ENCODE measurements around the gene SRC.

Gene SRC

GRCh38 chr20:37315021-37315451, 30.9 kb upstream of the SRC start:
- DNase-seq, result no peak

DNA sequence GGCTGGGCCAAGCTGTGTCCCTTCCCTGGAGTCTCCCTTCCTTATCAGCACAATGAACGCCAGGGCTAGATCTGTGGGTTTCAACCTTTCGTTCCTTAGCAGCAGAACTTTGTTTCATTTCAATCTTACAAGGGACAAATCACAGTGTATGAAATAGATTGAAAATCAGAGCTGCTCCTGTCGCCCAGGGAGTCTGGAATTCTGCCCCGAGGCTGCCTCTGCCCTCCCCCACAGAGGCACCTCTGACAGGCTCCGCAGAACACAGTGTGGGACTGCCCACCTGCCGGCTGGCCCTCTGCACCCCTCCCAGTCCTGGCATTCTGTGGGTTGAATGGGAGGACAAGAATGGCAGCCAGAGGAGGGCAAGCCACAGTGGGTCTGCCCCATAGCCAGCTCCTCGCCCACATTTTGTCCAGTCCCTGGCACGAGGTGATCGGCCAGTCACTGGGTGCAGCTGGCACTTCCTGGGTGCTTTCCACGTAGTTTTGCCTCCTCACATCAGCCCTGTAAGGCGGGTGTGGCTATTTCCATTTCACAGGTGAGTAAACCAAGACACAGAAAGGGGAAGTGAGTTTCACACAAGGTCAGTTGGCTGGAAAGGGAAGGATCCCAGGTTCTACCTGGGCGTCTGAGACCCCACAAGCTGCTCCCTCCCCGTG, 30.4 kb upstream of the SRC start:
- DNase-seq, result no peak

GRCh38 chr20:37316116-37316774, 29.7 kb upstream of the SRC start:
- DNase-seq, result peak in 1 of 56 donors; percentile 8

- DNase-seq, result no peak
These were observed 29.2 kb upstream of the SRC start for GRCh38 chr20:37316775-37317170.

DNA sequence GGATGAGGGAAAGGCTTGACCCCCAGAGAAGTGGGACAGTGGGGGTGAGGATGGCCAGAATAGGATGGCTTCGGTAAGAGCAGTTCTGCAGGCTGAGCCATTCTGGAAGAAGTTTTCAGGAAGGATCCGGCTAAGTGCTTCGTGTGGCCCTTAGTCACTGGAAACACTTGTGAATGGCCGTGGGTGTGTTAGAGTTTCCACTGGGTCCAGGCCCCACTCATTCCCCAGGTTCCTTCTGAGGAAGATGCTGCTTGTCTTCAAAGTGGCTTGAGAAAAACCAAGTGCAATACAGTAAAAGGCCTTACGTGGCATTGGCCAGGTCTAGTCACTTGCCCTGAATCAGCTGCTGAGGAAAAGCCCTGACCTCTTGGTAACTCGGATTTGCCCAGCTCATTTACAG, 28.6 kb upstream of the SRC start:
- DNase-seq, result no peak

DNA sequence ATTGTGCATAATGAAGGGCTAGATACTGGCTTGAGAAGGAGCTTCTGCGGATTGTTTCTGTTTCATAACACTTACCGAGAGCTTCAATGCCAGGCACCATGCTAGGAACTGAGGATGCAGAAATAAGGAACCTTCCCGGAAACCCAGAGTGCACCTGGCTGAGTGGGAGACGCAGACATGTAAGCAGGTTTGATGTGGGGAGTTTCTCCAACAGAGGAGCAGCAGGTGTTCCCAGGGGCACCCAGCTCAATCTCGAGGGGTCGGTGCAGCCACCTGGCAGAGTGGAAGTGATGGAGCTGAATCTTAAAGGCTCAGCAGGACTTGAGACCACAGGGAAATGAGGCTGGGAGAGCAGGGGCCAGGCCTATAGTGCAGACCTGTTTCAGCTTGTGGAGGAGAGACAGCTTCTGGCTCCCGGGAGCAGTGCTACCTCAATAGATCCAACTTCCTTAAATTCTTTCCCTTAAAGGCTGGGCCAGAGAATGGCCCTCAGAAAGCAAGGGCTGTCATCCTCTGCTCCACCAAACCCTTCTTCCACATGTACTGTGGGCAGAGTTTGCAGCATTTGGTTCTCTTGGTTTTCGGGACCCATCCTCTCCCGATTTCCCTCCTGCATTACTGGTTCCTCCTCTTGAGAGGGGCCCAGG, 27.8 kb upstream of the SRC start:
- no peak for DNase-seq

- no peak for DNase-seq
These were observed 26.7 kb upstream of the SRC start for GRCh38 chr20:37319151-37319671.

DNA sequence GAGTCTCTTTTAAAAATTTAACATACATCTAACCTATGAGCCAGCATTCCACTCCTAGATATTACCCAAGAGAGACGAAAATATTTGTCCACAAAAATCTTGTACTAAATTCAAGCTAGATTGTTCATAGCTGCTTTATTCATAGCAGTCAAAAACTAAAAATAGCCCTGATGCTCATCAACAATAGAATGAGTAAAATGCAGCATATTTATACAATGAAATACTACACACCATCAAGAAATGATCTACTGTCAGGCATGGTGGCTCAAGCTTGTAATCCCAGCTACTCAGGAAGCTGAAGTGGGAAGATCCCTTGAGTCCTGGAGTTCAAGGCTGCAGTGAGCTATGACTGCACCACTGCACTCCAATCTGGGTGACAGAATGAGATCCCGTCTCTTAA, 22.0 kb upstream of the SRC start:
- DNase-seq, result no peak

- DNase-seq, result no peak
These were observed 20.7 kb upstream of the SRC start for GRCh38 chr20:37325206-37325605.

- no peak for DNase-seq
These were observed 19.3 kb upstream of the SRC start for GRCh38 chr20:37326666-37327065.

DNA sequence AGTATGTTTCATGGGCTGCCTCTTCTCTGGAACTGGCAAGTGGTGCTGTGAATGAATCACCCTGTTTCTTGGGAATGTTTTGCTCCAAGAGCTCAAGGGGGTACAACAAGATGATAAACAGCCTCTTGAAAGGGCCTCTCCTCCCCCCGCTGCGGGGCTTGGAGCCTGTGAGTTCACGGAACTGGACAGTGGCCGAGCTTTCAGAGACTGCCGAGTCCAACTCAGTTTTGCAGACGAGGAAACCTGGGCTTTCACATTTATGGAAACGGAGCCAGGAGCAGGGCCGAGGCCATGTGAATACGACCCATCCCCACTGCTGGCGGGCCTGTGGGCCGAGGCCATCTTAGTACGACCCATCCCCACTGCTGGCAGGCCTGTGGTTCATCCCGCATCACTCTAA, 18.2 kb upstream of the SRC start:
- DNase-seq, result no peak

GRCh38 chr20:37328149-37328945, 17.6 kb upstream of the SRC start:
- no peak for DNase-seq

DNA sequence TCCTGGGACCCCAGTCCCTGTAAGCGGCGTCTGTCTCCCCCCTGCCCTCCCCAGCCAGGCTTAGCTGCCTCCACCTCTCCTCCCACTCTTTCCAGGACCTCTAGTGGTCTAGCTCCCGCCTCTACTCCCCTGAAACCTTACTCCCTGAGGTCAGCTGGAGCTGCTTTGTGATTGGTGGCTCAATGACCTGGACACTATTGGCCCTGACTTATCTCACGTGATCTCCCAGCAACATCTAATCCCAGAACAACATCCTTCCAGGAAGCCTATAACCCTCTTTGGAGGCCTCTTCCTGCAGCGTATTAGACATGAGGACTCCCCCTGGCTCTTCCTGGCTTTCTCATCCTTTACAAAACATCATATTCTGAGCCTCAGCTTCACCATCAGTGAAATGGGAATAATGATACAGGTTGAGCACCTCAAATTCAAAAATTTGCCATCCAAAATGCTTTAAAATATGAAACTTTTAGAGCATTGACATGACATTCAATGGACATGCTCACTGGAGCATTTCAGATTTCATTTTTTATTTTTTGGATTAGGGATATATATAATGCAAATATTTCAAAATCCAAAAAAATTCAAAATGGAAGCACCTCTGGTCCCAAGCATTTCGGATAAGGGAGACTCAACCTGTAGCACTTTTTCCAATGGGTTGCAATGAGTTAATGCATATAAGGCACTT, 16.3 kb upstream of the SRC start:
- DNase-seq, result no peak

DNA sequence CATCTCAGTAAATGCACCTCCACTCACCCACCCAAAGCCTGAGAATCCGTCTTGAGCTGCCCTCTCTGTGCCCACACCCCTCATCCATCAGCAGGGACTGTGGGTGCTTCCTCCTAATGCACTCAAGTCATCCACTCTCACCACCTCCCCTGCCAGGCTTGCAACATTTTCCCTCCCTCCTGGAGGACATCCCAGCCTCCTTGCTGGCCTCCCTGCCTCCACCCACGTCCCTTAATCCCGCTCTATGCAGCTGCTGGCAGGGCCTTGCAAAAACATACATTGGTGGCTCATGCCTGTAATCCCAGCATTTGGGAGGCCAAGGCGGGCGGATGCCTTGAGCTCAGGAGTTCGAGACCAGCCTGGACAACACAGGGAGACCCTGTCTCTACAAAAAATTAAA, 15.6 kb upstream of the SRC start:
- no peak for DNase-seq

DNA sequence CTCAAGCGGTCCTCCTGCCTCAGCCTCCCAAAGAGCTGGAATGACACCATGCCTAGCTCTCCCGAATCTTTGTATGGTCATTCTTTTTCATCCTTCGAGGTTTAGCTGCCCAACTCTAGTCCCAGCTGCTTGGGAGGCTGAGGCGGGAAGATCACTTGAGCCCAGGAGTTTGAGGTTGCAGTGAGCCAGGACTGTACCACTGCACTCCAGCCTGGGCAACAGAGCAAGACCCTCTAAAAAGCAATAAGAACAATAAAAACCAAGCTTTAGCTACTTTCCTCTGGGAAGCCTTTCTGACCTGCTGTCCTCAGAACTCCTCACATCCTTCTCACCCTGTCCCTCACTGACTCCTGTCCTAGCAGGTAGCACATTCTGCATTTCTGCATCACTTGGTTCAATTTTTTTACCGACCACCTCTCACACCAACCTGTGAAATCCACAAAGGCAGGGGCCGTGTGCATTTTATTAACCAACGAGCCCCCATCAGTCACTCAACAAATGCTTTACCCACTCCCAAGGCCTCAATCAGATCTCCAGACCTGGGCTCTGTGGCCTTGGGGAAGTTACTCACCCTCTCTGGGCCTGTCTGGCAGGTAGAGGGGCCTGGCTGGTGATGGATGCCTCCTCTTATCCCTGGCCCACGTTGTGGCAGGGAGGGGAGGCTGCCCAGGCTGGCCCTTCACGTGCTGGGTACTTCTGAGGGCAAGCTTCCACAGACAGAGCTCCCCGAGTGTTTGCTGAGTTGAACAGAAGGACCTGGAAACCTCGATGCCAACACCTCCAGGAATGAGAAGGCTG, 14.7 kb upstream of the SRC start:
- no peak for DNase-seq

DNA sequence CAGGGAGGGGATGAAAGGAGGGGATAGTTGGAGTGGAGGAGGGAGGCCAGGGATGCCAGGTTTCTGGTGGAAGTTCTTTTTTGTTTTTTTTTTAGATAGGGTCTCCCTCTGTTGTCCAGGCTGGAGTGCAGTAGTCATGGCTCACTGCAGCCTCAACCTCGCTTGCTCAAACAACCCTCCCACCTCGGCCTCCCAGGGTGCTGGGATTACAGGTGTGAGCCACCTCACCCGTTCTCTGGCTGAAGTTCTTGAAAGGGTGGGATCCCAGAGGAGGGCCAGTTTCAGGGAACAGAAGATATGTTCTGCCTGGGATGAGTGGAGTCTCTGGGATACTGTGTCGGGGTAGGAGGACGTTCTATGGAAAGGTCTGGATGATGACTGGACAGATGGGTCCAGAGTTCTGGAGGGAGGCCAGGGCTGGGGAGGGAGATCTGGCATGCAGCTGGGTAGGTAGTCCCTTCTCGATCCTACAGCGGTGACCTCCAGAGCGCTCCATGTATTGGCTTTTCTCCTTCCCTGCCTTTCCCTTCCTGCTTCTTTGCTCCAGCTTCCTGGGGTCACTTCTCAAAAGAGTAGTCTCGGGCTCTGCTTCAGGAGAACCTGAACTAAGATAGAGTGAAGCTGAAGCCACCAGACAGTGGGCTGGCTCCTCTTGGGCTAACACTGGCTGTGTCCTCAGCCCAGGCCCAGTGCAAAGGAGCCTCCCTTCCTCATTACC, 12.7 kb upstream of the SRC start:
- no peak for DNase-seq

- DNase-seq, result peak in 1 of 56 donors; percentile 8
These were observed 12.1 kb upstream of the SRC start for GRCh38 chr20:37333848-37334318.

DNA sequence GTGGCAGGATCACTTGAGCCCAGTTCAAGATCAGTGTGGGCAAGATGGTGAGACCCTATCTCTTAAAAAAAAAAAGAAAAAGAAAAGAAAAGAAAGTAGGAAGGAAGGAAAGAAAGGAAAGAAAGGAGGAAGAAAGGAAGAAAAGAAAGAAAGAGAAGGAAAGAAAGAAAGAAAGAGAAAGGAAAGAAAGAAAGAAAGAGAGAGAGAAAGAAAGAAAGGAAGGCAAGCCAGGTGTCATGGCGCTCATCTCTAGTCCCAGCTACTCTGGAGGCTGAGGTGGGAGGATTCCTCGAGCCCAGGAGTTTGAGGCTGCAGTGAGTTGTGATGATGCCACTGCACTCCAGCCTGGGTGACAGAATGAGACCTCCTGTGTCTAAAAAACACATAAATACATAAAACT, 11.5 kb upstream of the SRC start:
- DNase-seq, result no peak

- no peak for DNase-seq
These were observed 10.1 kb upstream of the SRC start for GRCh38 chr20:37335642-37336368.
